ENCODE data around the gene ZNF674. TPM values are rescaled to one million over a fixed set of nuclear protein-coding genes. Genes with fewer than 3 reads are reported as not detected.

The ZNF674 gene

Small RNA genes within 50 kb of the gene (small RNA-seq; reads per million reads assigned to genes)
- gene RF00017 (ENCODE audit: insufficient read depth) (not detected), gene RNU6-50P (ENCODE audit: insufficient read depth) (not detected)
